ENCODE measurements around the gene CDKL1.

The CDKL1 gene

GRCh38 chr14:50381823-50382287 is 14.8 kb downstream of the CDKL1 start:
- no peak overlapping the region for H3K27ac ChIP-seq (ENCODE audit: poor library complexity, severe bottlenecking)
- no peak for TF ChIP-seq CTCF (IDR thresholded peaks at IDR 0.05; ENCODE audit: poor library complexity, severe bottlenecking)
- no peaks in the 10 kb centered on the region for H3K9me3 ChIP-seq (ENCODE audit: severe bottlenecking)
- H3K36me3 ChIP-seq (ENCODE audit: low read depth) = no peaks in the 10 kb centered on the region
- DNase-seq (ENCODE audit: low spot score) = no peak
- H3K4me3 ChIP-seq (ENCODE audit: severe bottlenecking) = no peak overlapping the region
- no peak for ATAC-seq (ENCODE audit: low read depth)
- no peaks in the 10 kb centered on the region for H3K4me1 ChIP-seq (ENCODE audit: insufficient read depth, poor library complexity, severe bottlenecking)
- no peaks in the 10 kb centered on the region for H3K27me3 ChIP-seq (ENCODE audit: insufficient read depth, poor library complexity, severe bottlenecking)

GRCh38 chr14:50381008-50381407 is 15.7 kb downstream of the CDKL1 start:
- Histone ChIP-seq H3K4me1 (ENCODE audit: insufficient read depth, poor library complexity, severe bottlenecking) (no peaks in the 10 kb centered on the region), H3K36me3 (ENCODE audit: low read depth) (no peaks in the 10 kb centered on the region), H3K4me3 (ENCODE audit: severe bottlenecking) (no peak overlapping the region), H3K27me3 (ENCODE audit: insufficient read depth, poor library complexity, severe bottlenecking) (no peaks in the 10 kb centered on the region), H3K9me3 (ENCODE audit: severe bottlenecking) (no peaks in the 10 kb centered on the region), H3K27ac (ENCODE audit: poor library complexity, severe bottlenecking) (no peak overlapping the region)
- no peak for ATAC-seq (ENCODE audit: low read depth)
- TF ChIP-seq CTCF (IDR thresholded peaks at IDR 0.05; ENCODE audit: poor library complexity, severe bottlenecking) = no peak
- DNase-seq (ENCODE audit: low spot score) = no peak

- H3K4me1 ChIP-seq (ENCODE audit: insufficient read depth, poor library complexity, severe bottlenecking) = no peaks in the 10 kb centered on the region
- DNase-seq (ENCODE audit: low spot score) (no peak), ATAC-seq (ENCODE audit: low read depth) (no peak)
- H3K27ac ChIP-seq (ENCODE audit: poor library complexity, severe bottlenecking) = no peak overlapping the region
- no peak overlapping the region for H3K4me3 ChIP-seq (ENCODE audit: severe bottlenecking)
- no peaks in the 10 kb centered on the region for H3K9me3 ChIP-seq (ENCODE audit: severe bottlenecking)
- TF ChIP-seq CTCF (IDR thresholded peaks at IDR 0.05; ENCODE audit: poor library complexity, severe bottlenecking) = no peak
- no peaks in the 10 kb centered on the region for H3K27me3 ChIP-seq (ENCODE audit: insufficient read depth, poor library complexity, severe bottlenecking)
- no peaks in the 10 kb centered on the region for H3K36me3 ChIP-seq (ENCODE audit: low read depth)
Observed at GRCh38 chr14:50380455-50380854, 16.2 kb downstream of the CDKL1 start.

GRCh38 chr14:50379563-50379962 is 17.1 kb downstream of the CDKL1 start:
- Histone ChIP-seq H3K4me3 (ENCODE audit: severe bottlenecking) (no peak overlapping the region), H3K27ac (ENCODE audit: poor library complexity, severe bottlenecking) (no peak overlapping the region), H3K36me3 (ENCODE audit: low read depth) (no peaks in the 10 kb centered on the region), H3K9me3 (ENCODE audit: severe bottlenecking) (no peaks in the 10 kb centered on the region), H3K4me1 (ENCODE audit: insufficient read depth, poor library complexity, severe bottlenecking) (no peaks in the 10 kb centered on the region), H3K27me3 (ENCODE audit: insufficient read depth, poor library complexity, severe bottlenecking) (no peaks in the 10 kb centered on the region)
- TF ChIP-seq CTCF (IDR thresholded peaks at IDR 0.05; ENCODE audit: poor library complexity, severe bottlenecking) = no peak
- DNase-seq (ENCODE audit: low spot score) (no peak), ATAC-seq (ENCODE audit: low read depth) (no peak)

- ATAC-seq (ENCODE audit: low read depth) (no peak), DNase-seq (ENCODE audit: low spot score) (no peak)
- Histone ChIP-seq H3K36me3 (ENCODE audit: low read depth) (no peaks in the 10 kb centered on the region), H3K9me3 (ENCODE audit: severe bottlenecking) (no peaks in the 10 kb centered on the region), H3K27ac (ENCODE audit: poor library complexity, severe bottlenecking) (no peak overlapping the region), H3K27me3 (ENCODE audit: insufficient read depth, poor library complexity, severe bottlenecking) (no peaks in the 10 kb centered on the region), H3K4me3 (ENCODE audit: severe bottlenecking) (no peak overlapping the region), H3K4me1 (ENCODE audit: insufficient read depth, poor library complexity, severe bottlenecking) (no peaks in the 10 kb centered on the region)
- no peak for TF ChIP-seq CTCF (IDR thresholded peaks at IDR 0.05; ENCODE audit: poor library complexity, severe bottlenecking)
Observed at GRCh38 chr14:50377550-50378085, 19.1 kb downstream of the CDKL1 start.
